RPMI8226 (cell line): ENCODE measurements around the gene ZEB1.
"Not testable (repeated sequence)": the region's sequence is repeated elsewhere in the genome, so short reads cannot be mapped to it uniquely, and the experiment has no call there.

Experiments used
- DNase-seq: peaks from one replicate; pipeline ENCODE4 v3.0.0-alpha.2; 2015

The ZEB1 gene

DNA sequence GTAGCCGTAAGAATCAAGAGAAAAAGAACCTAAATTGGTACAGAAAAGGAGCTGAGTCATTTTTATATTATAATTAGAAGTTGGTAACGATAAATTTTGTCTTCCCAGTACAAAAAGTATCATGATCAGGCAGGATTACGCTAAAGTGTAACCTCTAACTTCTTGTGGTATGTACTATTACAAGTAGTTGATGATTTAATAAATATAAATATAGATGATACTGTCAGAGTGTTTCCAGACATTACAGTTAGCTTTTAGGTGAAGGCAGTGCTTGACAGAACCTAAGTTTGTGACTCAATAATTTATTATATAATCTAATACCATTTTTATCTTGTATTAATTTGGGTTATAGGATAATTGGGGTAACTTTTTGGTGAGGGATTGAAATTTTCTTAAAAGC, 53.4 kb downstream of the ZEB1 start:
- no peak for DNase-seq

- no peak for DNase-seq
Measured at GRCh38 chr10:31374146-31374696, 55.2 kb downstream of the ZEB1 start.

DNA sequence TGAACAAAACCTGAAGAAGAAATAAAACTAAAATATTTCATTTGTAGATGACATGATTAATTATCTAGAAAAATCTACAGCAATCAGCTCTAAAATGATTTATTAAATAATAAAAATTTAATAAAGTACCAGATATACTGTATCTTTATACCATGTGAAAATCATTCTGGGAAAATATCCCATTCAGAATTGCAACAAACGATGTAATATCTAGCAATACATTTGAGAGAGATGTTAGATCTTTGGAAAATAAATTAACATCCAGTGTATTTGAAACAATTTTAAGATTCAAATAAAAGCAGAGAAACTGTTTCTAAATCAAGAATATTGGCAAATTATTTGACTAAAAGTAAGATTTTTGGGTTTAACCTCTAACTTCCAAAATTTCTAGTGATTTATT, 62.2 kb downstream of the ZEB1 start:
- DNase-seq = no peak

DNA sequence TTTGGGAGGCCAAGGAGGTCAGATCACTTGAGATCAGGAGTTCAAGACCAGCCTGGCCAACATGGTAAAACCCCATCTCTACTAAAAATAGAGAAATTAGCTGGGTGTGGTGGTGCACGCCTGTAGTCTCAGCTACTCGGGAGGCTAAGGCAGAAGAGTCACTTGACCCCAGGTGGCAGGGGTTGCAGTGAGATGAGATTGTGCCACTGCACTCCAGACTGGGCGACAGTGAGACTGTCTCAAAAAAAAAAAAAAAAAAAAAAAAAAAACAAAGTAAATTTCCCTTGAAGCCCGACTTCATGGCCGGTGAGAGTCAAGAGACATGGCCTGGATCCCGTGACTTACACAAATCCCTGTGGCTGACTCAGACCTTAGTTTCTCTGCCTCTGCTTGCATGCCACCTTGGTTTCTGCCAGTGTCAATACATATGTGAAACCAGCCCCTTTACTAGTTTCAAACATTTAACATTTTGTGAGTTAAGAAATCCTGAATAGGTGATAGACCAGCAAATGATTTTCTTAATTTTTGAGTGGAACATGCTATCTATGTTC, 62.8 kb downstream of the ZEB1 start:
- DNase-seq = no peak

GRCh38 chr10:31383810-31384588, 65.0 kb downstream of the ZEB1 start:
- no peak for DNase-seq

DNA sequence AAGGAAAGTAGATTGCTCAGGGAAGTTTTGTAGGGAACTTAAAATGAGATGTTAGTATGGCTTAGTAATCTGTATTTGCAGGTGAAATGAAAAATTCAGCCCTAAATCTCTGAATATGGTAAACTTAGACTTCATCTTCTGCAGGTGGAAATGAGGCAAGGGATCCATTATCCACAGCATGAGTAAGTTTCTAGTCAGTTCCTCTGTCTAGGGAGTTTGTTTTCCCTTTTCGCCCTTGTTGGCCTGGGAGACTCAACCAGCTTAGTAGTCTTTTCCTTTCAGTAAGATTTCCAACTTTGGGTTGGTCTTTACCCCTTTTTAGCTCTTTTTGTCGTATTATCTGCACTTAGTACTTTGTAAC, 65.6 kb downstream of the ZEB1 start:
- no peak for DNase-seq

- no peak for DNase-seq
Measured at GRCh38 chr10:31390804-31391203, 71.8 kb downstream of the ZEB1 start.

- DNase-seq = no peak
Measured at GRCh38 chr10:31393844-31394243, 74.8 kb downstream of the ZEB1 start.

- DNase-seq = no peak
Measured at GRCh38 chr10:31395695-31396094, 76.7 kb downstream of the ZEB1 start.

DNA sequence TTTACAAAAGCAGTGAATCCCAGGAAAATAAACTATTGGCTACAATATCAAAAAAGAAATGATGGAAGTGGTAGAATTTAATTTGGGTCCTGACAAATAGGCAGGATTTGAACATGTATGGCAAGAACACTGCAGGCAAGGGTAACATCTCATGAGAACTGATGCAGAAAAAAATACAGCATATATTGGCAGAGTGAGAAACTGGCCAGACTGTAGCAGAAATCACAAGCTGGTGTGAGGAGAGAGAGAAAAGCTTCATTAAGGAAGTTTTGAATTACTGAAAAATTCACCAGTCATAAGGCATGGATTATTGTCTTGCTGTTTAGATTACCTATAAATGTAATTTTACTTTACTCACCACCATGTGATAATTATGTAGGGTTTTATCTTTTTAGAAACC, 77.4 kb downstream of the ZEB1 start:
- no peak for DNase-seq

DNA sequence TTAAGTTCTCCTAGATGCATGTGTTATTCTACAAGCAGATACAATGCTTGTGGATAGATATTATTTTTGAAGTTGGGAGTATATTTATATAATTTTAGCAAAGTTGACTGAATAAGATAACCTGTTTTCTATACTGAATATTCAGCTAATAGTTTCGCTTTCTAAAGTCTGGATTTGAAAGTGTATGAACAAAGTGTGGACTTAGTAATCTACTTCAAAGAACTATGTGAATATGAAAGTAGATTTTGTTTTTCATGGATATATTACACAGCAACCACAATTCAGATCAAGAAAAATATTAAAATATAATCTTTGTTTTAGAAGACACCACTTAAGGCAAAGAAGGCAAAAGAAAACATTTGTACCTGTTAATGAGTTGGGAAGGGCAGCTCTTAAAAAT, 78.8 kb downstream of the ZEB1 start:
- no peak for DNase-seq

DNA sequence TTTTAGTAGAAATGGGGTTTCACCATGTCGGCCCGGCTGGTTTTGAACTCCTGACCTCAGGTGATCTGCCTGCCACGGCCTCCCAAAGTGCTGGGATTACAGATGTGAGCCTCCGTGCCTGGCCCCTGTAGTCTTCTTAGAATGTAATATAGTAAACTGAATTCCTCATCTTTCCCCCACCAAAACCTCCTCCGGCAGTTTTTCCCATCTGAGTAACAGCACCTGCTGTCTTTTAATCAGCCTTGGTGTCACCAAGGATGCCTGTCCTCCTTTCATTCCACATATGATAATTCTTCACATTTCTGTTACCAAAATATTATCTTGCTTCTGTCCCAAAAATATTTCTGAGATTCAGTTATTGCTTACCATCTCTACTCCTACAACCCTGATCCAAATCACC, 80.2 kb downstream of the ZEB1 start:
- DNase-seq = no peak

DNA sequence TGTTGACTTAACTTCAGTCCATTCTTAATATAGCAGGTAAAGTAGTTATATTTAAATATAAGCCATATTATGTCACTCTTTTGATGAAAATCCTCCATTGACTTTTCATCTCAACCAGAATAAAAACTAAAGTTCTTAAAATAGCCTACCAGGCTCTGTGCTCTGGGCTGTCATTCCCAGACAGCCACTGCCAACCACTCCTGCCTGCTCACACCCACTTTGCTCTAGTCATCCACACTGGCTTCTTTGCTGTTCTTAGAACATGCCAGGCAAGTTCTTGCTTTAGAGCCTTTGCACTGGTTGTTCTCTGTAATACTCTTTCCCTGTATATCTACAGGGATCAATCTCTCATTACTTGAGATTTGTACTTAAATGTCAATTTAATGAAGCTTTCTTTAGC, 80.6 kb downstream of the ZEB1 start:
- no peak for DNase-seq

DNA sequence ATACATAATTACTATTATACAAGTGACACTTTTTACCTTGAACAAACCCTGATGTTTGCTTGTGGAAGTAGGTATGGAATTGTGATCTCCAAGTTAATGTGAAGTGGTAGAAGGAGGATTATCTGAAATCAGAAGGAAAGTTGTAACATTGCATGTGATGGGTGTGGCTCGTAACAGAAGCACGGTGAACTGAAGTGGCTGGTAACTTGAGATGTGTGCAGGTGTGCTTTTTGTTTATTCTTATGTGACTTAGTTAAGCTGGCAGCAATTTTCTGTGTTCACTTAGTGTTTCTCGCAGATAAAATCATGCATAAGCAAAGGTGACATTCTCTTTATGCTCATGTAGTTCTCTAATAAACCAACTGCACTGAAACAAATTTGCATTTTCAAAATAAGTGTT, 82.3 kb downstream of the ZEB1 start:
- no peak for DNase-seq

- no peak for DNase-seq
Measured at GRCh38 chr10:31404640-31405039, 85.6 kb downstream of the ZEB1 start.

GRCh38 chr10:31405829-31406228, 86.8 kb downstream of the ZEB1 start:
- DNase-seq = not testable (repeated sequence)

DNA sequence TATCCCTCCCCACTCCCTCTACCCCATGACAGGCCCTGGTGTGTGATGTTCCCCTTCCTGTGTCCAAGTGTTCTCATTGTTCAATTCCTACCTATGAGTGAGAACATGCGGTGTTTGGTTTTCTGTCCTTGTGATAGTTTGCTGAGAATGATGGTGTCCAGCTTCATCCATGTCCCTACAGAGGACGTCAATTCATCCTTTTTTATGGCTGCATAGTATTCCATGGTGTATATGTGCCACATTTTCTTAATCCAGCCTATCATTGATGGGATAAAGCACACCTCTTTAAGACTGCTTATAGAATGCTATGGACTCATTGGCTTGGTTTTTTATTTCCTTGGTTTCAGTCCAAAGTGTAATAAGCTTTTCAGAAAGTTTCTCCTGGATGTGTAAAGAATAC, 93.4 kb downstream of the ZEB1 start:
- DNase-seq = not testable (repeated sequence)

- DNase-seq = no peak
Measured at GRCh38 chr10:31413325-31413724, 94.3 kb downstream of the ZEB1 start.

DNA sequence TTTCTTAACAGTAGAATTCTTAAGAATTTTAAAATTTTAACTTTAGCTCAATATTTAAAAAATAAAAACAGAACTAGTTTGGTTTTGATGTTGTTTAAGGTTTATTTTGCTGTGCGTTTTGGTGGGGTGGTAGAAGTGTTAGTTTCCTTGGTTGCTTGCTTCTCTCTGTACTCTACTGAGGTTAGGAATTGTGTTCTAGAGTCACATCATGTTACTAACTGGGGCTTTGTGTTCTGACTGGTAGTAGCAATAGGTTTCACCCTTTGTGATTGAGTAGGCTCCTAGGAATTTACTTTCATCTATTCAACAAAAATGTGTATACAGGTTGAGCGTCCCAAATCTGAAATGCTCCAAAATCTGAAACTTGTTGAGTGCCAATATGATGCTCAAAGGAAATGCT, 99.5 kb downstream of the ZEB1 start:
- DNase-seq = no peak

- no peak for DNase-seq
Measured at GRCh38 chr10:31419394-31420063, 100.5 kb downstream of the ZEB1 start.

- DNase-seq = no peak
Measured at GRCh38 chr10:31421322-31421721, 102.3 kb downstream of the ZEB1 start.

- no peak for DNase-seq
Measured at GRCh38 chr10:31422634-31423033, 103.6 kb downstream of the ZEB1 start.

GRCh38 chr10:31424473-31424872, 105.5 kb downstream of the ZEB1 start:
- DNase-seq = no peak

DNA sequence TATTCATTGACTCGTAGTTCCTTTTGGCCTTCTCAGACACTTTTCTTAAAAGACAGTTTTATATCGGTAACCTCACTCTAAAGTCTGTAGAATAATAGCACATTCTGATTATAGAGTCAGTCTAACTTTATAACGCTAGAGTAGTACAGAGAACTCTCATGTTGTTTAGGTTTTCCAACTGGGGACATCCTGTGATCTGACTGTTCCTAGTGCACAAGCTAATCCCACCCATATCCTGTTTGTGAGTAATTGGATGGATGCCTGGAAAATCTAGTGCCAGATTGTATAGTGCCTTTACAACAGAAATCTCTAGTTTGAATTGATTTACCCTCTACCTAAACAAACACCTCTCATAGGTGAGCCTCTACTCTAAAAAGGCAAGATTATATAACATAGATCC, 107.4 kb downstream of the ZEB1 start:
- DNase-seq = no peak
